OCI-LY1 (cell line): ENCODE data around the gene FAM162B.

Experiments used
- H2AFZ ChIP-seq: fragments of 200-600 bp; sonication (generic), shearing (Covaris generic); 2 replicates; pipeline ENCODE4 v1.6.0; 2014; ENCODE audit warnings: antibody characterized with exemption, mild to moderate bottlenecking, low read length
- H3F3A ChIP-seq: fragments of 200-600 bp; sonication (generic), shearing (Covaris generic); 2 replicates; pipeline ENCODE4 v1.6.0; 2014; ENCODE audit warnings: mild to moderate bottlenecking, antibody characterized with exemption, low read length, moderate library complexity; ENCODE audit not compliant: insufficient read depth
- H3K27ac ChIP-seq: fragments of 200-600 bp; sonication (generic); 2 replicates; pipeline ENCODE4 v1.5.1; 2014; ENCODE audit warnings: low read length, mixed run types, mild to moderate bottlenecking, low read depth; ENCODE audit not compliant: poor library complexity, severe bottlenecking
- H3K27me3 ChIP-seq: fragments of 200-600 bp; sonication (generic); 2 replicates; pipeline ENCODE4 v1.6.0; 2014; ENCODE audit warnings: antibody characterized with exemption, mild to moderate bottlenecking, low read length, moderate library complexity; ENCODE audit not compliant: insufficient read depth
- H3K36me3 ChIP-seq: fragments of 200-600 bp; sonication (generic); 2 replicates; pipeline ENCODE4 v1.6.1; 2014; ENCODE audit warnings: mild to moderate bottlenecking, antibody characterized with exemption, low read length, moderate library complexity, mixed read lengths; ENCODE audit not compliant: insufficient read depth
- H3K4me1 ChIP-seq: fragments of 200-600 bp; sonication (generic); 2 replicates; pipeline ENCODE4 v1.5.1; 2014; ENCODE audit warnings: mild to moderate bottlenecking, low read length, moderate library complexity; ENCODE audit not compliant: insufficient read depth, severe bottlenecking
- H3K4me2 ChIP-seq: fragments of 200-600 bp; sonication (generic), shearing (Covaris generic); 2 replicates; pipeline ENCODE4 v1.6.1; 2014; ENCODE audit warnings: low read length
- H3K4me3 ChIP-seq: fragments of 200-600 bp; sonication (generic); 2 replicates; pipeline ENCODE4 v1.5.1; 2014; ENCODE audit warnings: low read length, low read depth, mild to moderate bottlenecking, mixed read lengths; ENCODE audit not compliant: poor library complexity, severe bottlenecking
- H3K79me2 ChIP-seq: fragments of 200-600 bp; shearing (Covaris generic); 2 replicates; pipeline ENCODE4 v1.6.1; 2016; ENCODE audit warnings: mixed run types, low read length, mixed read lengths; ENCODE audit not compliant: insufficient read depth
- H3K9ac ChIP-seq: fragments of 200-600 bp; sonication (generic), shearing (Covaris generic); 2 replicates; pipeline ENCODE4 v1.6.1; 2014; ENCODE audit warnings: mild to moderate bottlenecking, low read length, mixed read lengths
- H3K9me2 ChIP-seq: fragments of 200-600 bp; sonication (generic), shearing (Covaris generic); 2 replicates; pipeline ENCODE4 v1.6.1; 2014; ENCODE audit warnings: low read depth, mild to moderate bottlenecking, low read length, mixed read lengths
- H3K9me3 ChIP-seq: fragments of 200-600 bp; shearing (Covaris generic); 2 replicates; pipeline ENCODE4 v1.6.1; 2014; ENCODE audit warnings: low read length, mixed read lengths
- H4K20me1 ChIP-seq: fragments of 200-600 bp; sonication (generic), shearing (Covaris generic); 2 replicates; pipeline ENCODE4 v1.6.0; 2016; ENCODE audit warnings: mild to moderate bottlenecking, low read length; ENCODE audit not compliant: insufficient read depth
- EZH2 ChIP-seq: fragments of 200-600 bp; sonication (generic), shearing (Covaris generic); IDR thresholded peaks from 2 replicates; pipeline ENCODE4 v1.8.0; 2017; ENCODE audit warnings: borderline replicate concordance, mixed run types, mild to moderate bottlenecking, antibody characterized with exemption, low read length, moderate library complexity, mixed read lengths
- TF ChIP-seq, protein P1 (sequence below): fragments of 200-600 bp; sonication (generic), shearing (Covaris generic); IDR thresholded peaks from 2 replicates; pipeline ENCODE4 v1.5.1; 2017; ENCODE audit warnings: mild to moderate bottlenecking, antibody characterized with exemption, low read length, moderate library complexity, mixed read lengths

FAM162B gene

DNA sequence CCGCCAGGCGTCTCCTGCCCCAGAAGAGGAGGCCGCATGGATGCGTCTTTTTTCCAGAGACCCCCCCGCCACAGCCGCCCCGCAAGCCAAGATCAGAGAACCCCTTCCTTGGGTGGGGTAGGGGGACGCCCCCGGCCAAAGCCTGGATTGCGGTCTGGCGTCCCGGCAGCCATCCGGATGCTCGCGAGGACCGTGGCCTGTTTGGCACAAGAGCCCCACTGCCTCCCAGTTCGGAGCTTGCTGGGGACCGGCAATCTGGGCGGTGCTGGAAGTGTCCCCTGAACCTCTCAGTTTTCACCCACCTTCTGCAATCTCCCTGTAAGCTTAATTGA lies 924 bp downstream of the FAM162B start:
- no peak overlapping the region for H3K27ac ChIP-seq
- no peak overlapping the region for H2AFZ ChIP-seq
- H3K9me3 ChIP-seq = no peaks in the 10 kb centered on the region
- H3K9me2 ChIP-seq = no peaks in the 10 kb centered on the region
- H3K9ac ChIP-seq = no peak overlapping the region
- H3K79me2 ChIP-seq = no peaks in the 10 kb centered on the region
- H3K27me3 ChIP-seq = no peaks in the 10 kb centered on the region
- H3K4me1 ChIP-seq = no peaks in the 10 kb centered on the region
- no peak for TF ChIP-seq EZH2
- TF ChIP-seq, protein P1, sequence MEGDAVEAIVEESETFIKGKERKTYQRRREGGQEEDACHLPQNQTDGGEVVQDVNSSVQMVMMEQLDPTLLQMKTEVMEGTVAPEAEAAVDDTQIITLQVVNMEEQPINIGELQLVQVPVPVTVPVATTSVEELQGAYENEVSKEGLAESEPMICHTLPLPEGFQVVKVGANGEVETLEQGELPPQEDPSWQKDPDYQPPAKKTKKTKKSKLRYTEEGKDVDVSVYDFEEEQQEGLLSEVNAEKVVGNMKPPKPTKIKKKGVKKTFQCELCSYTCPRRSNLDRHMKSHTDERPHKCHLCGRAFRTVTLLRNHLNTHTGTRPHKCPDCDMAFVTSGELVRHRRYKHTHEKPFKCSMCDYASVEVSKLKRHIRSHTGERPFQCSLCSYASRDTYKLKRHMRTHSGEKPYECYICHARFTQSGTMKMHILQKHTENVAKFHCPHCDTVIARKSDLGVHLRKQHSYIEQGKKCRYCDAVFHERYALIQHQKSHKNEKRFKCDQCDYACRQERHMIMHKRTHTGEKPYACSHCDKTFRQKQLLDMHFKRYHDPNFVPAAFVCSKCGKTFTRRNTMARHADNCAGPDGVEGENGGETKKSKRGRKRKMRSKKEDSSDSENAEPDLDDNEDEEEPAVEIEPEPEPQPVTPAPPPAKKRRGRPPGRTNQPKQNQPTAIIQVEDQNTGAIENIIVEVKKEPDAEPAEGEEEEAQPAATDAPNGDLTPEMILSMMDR = no peak
- no peaks in the 10 kb centered on the region for H4K20me1 ChIP-seq
- H3K4me3 ChIP-seq = no peak overlapping the region
- H3F3A ChIP-seq = no peaks in the 10 kb centered on the region
- H3K4me2 ChIP-seq = no peak overlapping the region
- no peaks in the 10 kb centered on the region for H3K36me3 ChIP-seq

DNA sequence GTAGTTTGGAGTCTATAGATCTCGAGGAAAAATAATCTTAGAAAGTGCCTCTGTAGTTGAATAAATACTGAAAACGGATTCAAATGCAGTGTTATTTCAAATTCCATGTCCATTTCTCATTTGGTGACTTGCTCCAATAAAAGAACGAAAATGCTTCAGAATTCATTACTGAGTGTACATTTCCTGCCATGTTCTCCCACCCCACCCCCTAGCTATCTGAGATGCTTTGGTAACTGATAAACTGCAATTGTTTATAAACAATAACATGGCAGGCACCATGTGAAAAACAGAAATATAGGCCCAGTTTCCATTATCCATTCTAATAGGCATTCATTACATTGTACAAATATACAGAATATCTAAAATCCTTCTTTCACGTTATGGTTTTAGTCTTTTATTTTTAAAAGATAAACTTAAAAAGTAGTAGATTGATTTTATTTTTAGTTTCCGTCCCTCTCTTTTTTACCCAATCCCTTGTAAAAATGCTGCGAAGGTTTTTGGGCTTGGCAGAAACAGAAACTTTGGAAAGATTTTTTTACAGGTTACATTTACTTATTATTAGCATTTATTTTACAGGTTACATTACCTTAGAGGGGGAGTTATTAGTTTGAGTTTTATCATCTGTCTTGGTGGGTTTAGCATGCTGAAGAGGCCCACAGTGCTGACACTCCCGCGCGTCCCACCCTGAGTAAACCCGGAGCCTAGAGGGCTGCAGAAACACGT lies 1.5 kb downstream of the FAM162B start:
- Histone ChIP-seq H3K9ac (no peak overlapping the region), H3K9me3 (no peaks in the 10 kb centered on the region), H4K20me1 (no peaks in the 10 kb centered on the region), H3K4me2 (no peak overlapping the region), H3K79me2 (no peaks in the 10 kb centered on the region), H3K27me3 (no peaks in the 10 kb centered on the region), H3K9me2 (no peaks in the 10 kb centered on the region), H3K4me3 (no peak overlapping the region), H3K27ac (no peak overlapping the region), H3K4me1 (no peaks in the 10 kb centered on the region), H3F3A (no peaks in the 10 kb centered on the region), H3K36me3 (no peaks in the 10 kb centered on the region), H2AFZ (no peak overlapping the region)
- no peak for TF ChIP-seq EZH2
- TF ChIP-seq, protein P1 = no peak

DNA sequence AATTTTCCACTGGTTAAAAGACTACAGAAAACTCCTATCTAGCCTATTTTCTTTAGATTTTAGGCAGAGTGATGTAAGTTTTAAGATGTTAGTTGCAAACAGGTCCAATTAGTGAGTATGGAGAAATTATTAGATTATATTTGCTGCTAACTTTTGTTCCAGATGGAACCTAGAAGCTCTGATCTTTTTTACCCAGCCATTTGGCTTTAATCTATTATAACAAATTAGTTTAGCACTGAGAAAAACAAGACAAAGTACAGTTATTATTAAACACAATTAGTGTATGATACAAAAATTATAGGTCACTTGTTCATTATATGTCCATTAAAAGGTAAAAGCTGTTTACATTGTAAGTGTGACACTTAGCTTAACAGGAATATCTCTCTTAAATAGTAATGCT lies 2.5 kb downstream of the FAM162B start:
- H3K36me3 ChIP-seq = no peaks in the 10 kb centered on the region
- TF ChIP-seq EZH2 = no peak
- TF ChIP-seq, protein P1 = no peak
- no peaks in the 10 kb centered on the region for H3K27me3 ChIP-seq
- no peaks in the 10 kb centered on the region for H3K79me2 ChIP-seq
- no peak overlapping the region for H3K9ac ChIP-seq
- H3F3A ChIP-seq = no peaks in the 10 kb centered on the region
- H3K4me3 ChIP-seq = no peak overlapping the region
- H2AFZ ChIP-seq = no peak overlapping the region
- no peak overlapping the region for H3K4me2 ChIP-seq
- H3K9me3 ChIP-seq = no peaks in the 10 kb centered on the region
- H4K20me1 ChIP-seq = no peaks in the 10 kb centered on the region
- H3K27ac ChIP-seq = no peak overlapping the region
- no peaks in the 10 kb centered on the region for H3K4me1 ChIP-seq
- H3K9me2 ChIP-seq = no peaks in the 10 kb centered on the region
